ACC112 (cell line): ENCODE results near the gene ZNF672.
"Not testable (repeated sequence)": the region's sequence is repeated elsewhere in the genome, so short reads cannot be mapped to it uniquely, and the experiment has no call there.

Experiments used
- H2AFZ ChIP-seq: fragments of 200-600 bp; sonication (generic); one replicate; pipeline ENCODE4 v1.6.0; 2017; ENCODE audit warnings: antibody characterized with exemption, low read length; ENCODE audit not compliant: unreplicated experiment
- H3K27ac ChIP-seq: fragments of 200-600 bp; sonication (generic); 2 replicates; pipeline ENCODE4 v1.5.1; 2014; ENCODE audit warnings: low read depth, mild to moderate bottlenecking, antibody characterized with exemption, low read length, moderate library complexity
- H3K27me3 ChIP-seq: fragments of 200-600 bp; sonication (generic); 2 replicates; pipeline ENCODE4 v1.6.1; 2014; ENCODE audit warnings: mild to moderate bottlenecking, antibody characterized with exemption, low read length, moderate library complexity, mixed read lengths; ENCODE audit not compliant: insufficient read depth
- H3K36me3 ChIP-seq: fragments of 200-600 bp; sonication (generic); 2 replicates; pipeline ENCODE4 v1.6.1; 2016; ENCODE audit warnings: mild to moderate bottlenecking, antibody characterized with exemption, low read length, moderate library complexity, mixed read lengths; ENCODE audit not compliant: insufficient read depth
- H3K4me1 ChIP-seq: fragments of 200-600 bp; sonication (generic); one replicate; pipeline ENCODE4 v1.6.1; 2016; ENCODE audit warnings: low read length, mixed read lengths; ENCODE audit not compliant: insufficient read depth, unreplicated experiment, control insufficient read depth
- H3K4me3 ChIP-seq: fragments of 200-600 bp; sonication (generic); 2 replicates; pipeline ENCODE4 v1.5.1; 2014; ENCODE audit warnings: mild to moderate bottlenecking, low read depth, low read length
- H3K79me2 ChIP-seq: fragments of 200-600 bp; sonication (generic); one replicate; pipeline ENCODE4 v1.6.0; 2016; ENCODE audit warnings: low read length; ENCODE audit not compliant: control insufficient read depth, unreplicated experiment, insufficient read depth

The ZNF672 gene

DNA sequence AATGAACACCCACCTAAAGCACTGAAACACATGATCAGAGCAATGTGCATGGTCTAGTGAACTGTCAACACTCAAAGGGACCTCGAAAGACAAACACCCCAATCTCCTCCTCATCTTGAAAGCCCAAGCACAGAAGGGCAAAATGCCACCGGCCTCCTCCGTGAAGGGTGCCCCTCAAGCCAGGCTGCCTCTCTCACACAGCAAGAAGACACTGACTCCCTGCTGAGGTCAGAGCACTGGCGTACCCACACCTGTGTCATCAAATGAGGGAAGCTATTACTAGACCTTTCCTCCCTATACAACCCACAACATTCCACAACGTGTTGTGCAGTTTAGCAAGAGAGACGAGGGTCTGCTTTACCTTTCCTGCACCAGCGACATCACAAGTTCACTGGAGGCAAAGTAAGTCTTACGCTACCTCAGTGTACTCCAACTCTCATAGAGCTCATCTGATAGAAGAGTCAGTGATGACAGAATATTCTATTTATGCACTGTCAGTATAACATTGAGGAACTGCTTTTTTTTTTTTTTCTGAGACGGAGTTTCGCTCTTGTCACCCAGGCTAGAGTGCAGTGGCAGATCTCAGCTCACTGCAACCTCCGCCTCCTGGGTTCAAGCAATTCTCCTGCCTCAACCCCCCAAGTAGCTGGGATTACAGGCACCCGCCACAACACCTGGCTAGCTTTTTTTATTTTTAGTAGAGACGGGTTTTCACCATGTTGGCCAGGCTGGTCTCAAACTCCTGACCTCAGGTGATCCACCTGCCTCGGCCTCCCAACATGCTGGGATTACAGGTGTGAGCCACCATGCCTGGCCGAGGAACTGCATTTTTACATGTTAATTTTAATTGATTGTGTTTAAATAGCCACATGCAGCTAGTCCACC, 15.6 kb upstream of the ZNF672 start:
- peaks cover 10% of the 10 kb centered on the region; the same call in 1 of the 2 replicates for H3K36me3 ChIP-seq
- H3K79me2 ChIP-seq = peaks cover 64% of the 10 kb centered on the region
- H3K27ac ChIP-seq = peak overlapping the region; percentile 94
- no peak overlapping the region for H2AFZ ChIP-seq
- H3K4me3 ChIP-seq = peak overlapping the region; percentile 99
- no peaks in the 10 kb centered on the region for H3K27me3 ChIP-seq
- H3K4me1 ChIP-seq = peaks cover 52% of the 10 kb centered on the region

GRCh38 chr1:248823517-248824001, 14.5 kb upstream of the ZNF672 start:
- Histone ChIP-seq H3K36me3 (peaks cover 10% of the 10 kb centered on the region; the same call in 1 of the 2 replicates), H3K27me3 (no peaks in the 10 kb centered on the region), H2AFZ (no peak overlapping the region), H3K27ac (peak overlapping the region; percentile 94), H3K4me3 (peak overlapping the region; percentile 99), H3K4me1 (peaks cover 57% of the 10 kb centered on the region), H3K79me2 (peaks cover 60% of the 10 kb centered on the region)

DNA sequence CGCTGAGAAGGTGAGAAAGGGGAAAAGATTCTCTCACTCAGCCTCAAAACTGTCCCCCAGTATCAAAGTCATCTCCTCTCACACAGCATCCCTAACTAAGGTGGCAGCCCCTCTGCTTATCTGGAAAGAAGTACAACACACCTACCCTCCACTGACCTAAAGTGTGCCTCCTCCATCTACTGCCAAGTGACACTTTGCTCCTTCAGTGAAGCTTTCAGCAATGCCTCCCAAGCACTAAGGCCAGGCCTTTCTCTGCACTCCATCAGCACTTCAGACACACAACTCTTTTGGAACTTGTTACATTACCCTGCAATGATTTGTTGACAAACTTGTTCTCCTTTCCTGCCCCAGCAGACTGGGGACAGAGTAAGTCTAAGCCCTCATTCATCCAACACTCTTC, 13.7 kb upstream of the ZNF672 start:
- Histone ChIP-seq H3K27me3 (no peaks in the 10 kb centered on the region), H3K4me1 (peaks cover 60% of the 10 kb centered on the region), H3K4me3 (peak overlapping the region; percentile 99), H2AFZ (no peak overlapping the region), H3K36me3 (peaks cover 10% of the 10 kb centered on the region; the same call in 1 of the 2 replicates), H3K27ac (peak overlapping the region; percentile 94), H3K79me2 (peaks cover 53% of the 10 kb centered on the region)

GRCh38 chr1:248824701-248825100, 13.3 kb upstream of the ZNF672 start:
- H3K27ac ChIP-seq = peak overlapping the region; percentile 94
- peak overlapping the region; percentile 99 for H3K4me3 ChIP-seq
- peaks cover 10% of the 10 kb centered on the region; the same call in 1 of the 2 replicates for H3K36me3 ChIP-seq
- peaks cover 51% of the 10 kb centered on the region for H3K79me2 ChIP-seq
- H3K27me3 ChIP-seq = no peaks in the 10 kb centered on the region
- peaks cover 60% of the 10 kb centered on the region for H3K4me1 ChIP-seq
- no peak overlapping the region for H2AFZ ChIP-seq

GRCh38 chr1:248825136-248825535, 12.9 kb upstream of the ZNF672 start:
- Histone ChIP-seq H3K36me3 (peaks cover 10% of the 10 kb centered on the region; the same call in 1 of the 2 replicates), H2AFZ (peak overlapping the region; percentile 59), H3K4me1 (peaks cover 59% of the 10 kb centered on the region), H3K4me3 (peak overlapping the region; percentile 99), H3K27me3 (no peaks in the 10 kb centered on the region), H3K79me2 (peaks cover 48% of the 10 kb centered on the region), H3K27ac (peak overlapping the region; percentile 94)

- Histone ChIP-seq H3K4me1 (peaks cover 55% of the 10 kb centered on the region), H3K4me3 (peak overlapping the region; percentile 99), H3K27ac (peak overlapping the region; percentile 94), H2AFZ (peak overlapping the region; percentile 59), H3K79me2 (peaks cover 44% of the 10 kb centered on the region), H3K36me3 (peaks cover 7% of the 10 kb centered on the region; the same call in 1 of the 2 replicates), H3K27me3 (no peaks in the 10 kb centered on the region)
Observed at GRCh38 chr1:248825573-248825908, 12.5 kb upstream of the ZNF672 start.

DNA sequence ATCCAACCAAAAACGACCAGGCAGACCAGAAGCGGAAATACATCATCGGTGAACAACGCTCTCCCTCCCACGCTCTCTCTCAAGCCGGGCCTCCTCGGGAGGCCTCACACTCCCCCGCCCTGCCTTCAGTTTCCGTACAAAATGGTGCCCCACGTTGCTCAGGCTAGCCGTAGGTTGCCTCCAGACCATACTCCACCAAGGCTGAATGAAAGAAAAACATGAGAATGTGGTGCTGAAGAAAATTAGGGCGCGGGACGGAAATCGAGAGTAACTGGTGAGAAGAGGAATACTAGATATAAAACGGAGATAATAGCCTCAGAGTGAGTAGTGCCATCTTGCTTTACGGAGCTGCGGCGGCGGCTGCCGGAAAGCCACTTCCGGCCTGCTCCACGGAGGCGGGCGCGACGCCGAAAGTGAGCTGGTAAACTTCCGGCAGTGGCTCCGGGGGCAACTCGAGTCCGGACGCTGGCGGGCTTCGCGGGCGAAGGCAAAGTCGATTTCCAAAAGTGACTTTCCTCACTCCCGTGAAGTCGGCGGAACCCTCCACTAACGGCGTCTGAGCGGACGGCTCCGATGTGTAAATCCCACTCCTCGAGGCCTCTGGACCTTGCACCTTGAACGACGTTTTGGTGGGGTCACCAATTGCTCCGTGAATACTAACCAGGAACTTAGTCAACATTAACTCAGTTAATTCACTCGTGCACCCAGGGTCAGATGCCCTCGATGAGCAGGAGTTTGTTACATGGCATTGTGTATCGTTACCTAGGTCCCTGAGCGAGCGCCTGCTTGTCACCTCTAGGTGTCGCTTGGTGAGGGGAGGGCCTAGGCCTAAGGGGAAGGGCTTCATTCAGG, 11.9 kb upstream of the ZNF672 start, which contains the start of gene SH3BP5L:
TSS of gene SH3BP5L (minus strand) at position 7 of the 852 bp plus-strand sequence. CDS start 980 bp downstream, outside the sequence.
- Histone ChIP-seq H3K4me3 (peak within 1 kb of the TSS; percentile 99), H3K4me1 (peaks cover 49% of the 10 kb centered on the region)

DNA sequence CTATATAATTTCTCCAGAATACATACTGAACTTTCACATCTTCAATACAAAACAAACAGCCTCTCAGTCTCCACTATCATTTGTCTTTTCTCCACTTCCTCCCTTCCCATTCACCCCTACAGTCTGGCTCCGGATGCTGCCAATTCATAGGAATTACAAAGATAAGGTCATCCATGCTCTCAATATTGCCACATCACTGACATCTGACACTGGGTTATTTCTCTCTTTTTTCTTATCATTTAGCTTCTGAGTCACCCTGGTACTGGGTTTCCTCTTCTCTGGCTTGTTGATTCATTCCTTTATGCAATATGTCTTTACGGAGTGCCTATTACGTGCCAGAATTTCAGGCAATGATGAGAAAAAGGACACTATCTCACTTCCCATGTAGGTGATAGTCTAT, 9.2 kb upstream of the ZNF672 start:
- Histone ChIP-seq H3K4me3 (no peak overlapping the region), H3K27ac (peak overlapping the region; percentile 66), H2AFZ (peak overlapping the region; percentile 78), H3K4me1 (peaks cover 24% of the 10 kb centered on the region), H3K36me3 (no peaks in the 10 kb centered on the region), H3K79me2 (peaks cover 18% of the 10 kb centered on the region), H3K27me3 (no peaks in the 10 kb centered on the region)

More for the DNA sequence above, 11.9 kb upstream of the ZNF672 start, which contains the start of gene SH3BP5L:
- H2AFZ ChIP-seq = peak within 1 kb of the TSS; percentile 100
- peaks cover 39% of the 10 kb centered on the region for H3K79me2 ChIP-seq
- peak within 1 kb of the TSS; percentile 94 for H3K27ac ChIP-seq
- H3K36me3 ChIP-seq = 0 out of 2 replicates have a peak, but pooled peaks cover 4% of the 10 kb centered on the region
- no peaks in the 10 kb centered on the region for H3K27me3 ChIP-seq

DNA sequence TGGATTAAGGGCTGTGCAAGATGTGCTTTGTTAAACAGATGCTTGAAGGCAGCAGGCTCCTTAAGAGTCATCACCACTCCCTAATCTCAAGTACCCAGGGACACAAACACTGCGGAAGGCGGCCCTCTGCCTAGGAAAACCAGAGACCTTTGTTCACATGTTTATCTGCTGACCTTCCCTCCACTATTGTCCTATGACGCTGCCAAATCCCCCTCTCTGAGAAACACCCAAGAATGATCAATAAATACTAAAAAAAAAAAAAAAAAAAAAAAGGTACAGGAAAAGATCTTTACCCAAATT, 7.4 kb upstream of the ZNF672 start:
- not testable (repeated sequence) for H3K36me3 ChIP-seq, H3K27ac ChIP-seq, H3K4me3 ChIP-seq, H3K79me2 ChIP-seq, H3K27me3 ChIP-seq, H2AFZ ChIP-seq
- H3K4me1 ChIP-seq = peaks cover 12% of the 10 kb centered on the region

DNA sequence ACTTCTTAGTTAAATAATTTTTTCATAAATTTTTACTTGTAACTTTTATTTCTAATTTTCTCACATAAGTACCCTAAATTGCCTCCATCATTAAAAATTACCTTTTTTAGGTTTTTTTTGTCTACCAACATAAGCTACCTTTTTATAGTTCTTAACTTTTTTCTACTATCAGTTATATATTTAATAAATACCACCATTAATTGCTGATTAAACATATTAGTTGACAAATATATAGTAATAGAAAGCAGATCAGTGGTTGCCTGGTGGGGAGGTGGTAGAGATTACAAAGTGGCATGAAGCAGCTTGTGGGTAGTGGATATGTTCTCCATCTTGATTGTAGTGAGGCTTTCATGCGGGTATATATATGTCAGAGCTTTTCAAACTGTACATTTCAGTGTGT, 6.2 kb upstream of the ZNF672 start:
- Histone ChIP-seq H3K79me2 (no peaks in the 10 kb centered on the region), H2AFZ (no peak overlapping the region), H3K4me1 (peaks cover 9% of the 10 kb centered on the region), H3K4me3 (no peak overlapping the region), H3K36me3 (no peaks in the 10 kb centered on the region), H3K27ac (no peak overlapping the region), H3K27me3 (no peaks in the 10 kb centered on the region)
